SK-N-SH treated with all-trans-retinoic acid at 6 μM for 48 hours (cell line): ENCODE results near the gene CUL7.

Source experiments
- ARNTL ChIP-seq: fragments of 450-650 bp; formaldehyde crosslinking; IDR thresholded peaks from 2 replicates; pipeline ENCODE4 v1.5.0; 2020; ENCODE audit warnings: low read depth, mild to moderate bottlenecking, moderate library complexity, borderline replicate concordance
- ESRRG ChIP-seq: fragments of 250-450 bp; sonication (Bioruptor Pico); IDR thresholded peaks from 2 replicates; pipeline ENCODE4 v1.6.1; 2021; ENCODE audit warnings: mild to moderate bottlenecking
- TF ChIP-seq, protein P1 (sequence below): fragments of 250-450 bp; sonication (Bioruptor Pico); IDR thresholded peaks from 2 replicates; pipeline ENCODE4 v1.5.1; 2021; ENCODE audit warnings: mild to moderate bottlenecking, moderate library complexity

DNA sequence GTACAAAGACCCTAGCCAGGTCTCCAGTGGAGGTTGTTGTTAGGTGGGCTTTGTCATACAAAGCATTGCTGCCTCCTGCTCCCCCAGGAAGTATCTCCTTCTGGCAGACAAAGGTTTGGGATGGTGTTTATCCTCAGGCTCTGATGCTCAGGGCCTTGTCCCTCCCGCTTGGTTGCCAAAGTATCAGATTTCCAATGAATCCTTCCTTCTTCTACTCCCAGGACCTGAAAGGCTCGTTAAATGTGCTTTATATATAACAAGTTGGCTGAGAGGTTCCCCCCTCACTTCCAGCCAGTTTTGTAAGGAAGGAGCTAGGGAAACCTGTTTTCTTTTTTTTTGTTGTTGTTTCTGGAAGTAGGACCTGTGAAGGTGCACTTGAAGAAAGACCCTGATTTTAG is 36.9 kb upstream of the CUL7 start:
- TF ChIP-seq, protein P1, sequence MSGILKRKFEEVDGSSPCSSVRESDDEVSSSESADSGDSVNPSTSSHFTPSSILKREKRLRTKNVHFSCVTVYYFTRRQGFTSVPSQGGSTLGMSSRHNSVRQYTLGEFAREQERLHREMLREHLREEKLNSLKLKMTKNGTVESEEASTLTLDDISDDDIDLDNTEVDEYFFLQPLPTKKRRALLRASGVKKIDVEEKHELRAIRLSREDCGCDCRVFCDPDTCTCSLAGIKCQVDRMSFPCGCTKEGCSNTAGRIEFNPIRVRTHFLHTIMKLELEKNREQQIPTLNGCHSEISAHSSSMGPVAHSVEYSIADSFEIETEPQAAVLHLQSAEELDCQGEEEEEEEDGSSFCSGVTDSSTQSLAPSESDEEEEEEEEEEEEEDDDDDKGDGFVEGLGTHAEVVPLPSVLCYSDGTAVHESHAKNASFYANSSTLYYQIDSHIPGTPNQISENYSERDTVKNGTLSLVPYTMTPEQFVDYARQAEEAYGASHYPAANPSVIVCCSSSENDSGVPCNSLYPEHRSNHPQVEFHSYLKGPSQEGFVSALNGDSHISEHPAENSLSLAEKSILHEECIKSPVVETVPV (CRISPR knock-in tag), result no peak
- TF ChIP-seq ARNTL (CRISPR knock-in tag) (no peak), ESRRG (no peak)
